ENCODE measurements around the gene MARCKSL1. TPM values are rescaled to one million over a fixed set of nuclear protein-coding genes. Genes with fewer than 3 reads are reported as not detected.

The MARCKSL1 gene
- total and polyA plus RNA-seq, 8 donors: 7.3 to 49.5 (median 16.2) TPM

- Histone ChIP-seq H3K4me1 (peaks cover 0 to 17% (median 14%) of the 10 kb centered on the region in 3 donors), H3K27me3 (no peaks in the 10 kb centered on the region), H3K27ac (peak overlapping the region; percentile 88 to 95 (median 94)), H3K4me3 (peak overlapping the region; percentile 63 to 79 (median 74)), H3K36me3 (no peaks in the 10 kb centered on the region), H3K9me3 (no peaks in the 10 kb centered on the region)
- 0 to 1% methylated on average over 65 to 75 of the region's 75 CpGs for WGBS, 2 donors
- FAIRE-seq (no peak), DNase-seq (peak; percentile 95 to 99 (median 96)), ATAC-seq (peak; percentile 93 to 94 (median 94))
- TF ChIP-seq CTCF (IDR thresholded peaks at IDR 0.05): no peak
- intact Hi-C loops (cut with DNase I): no loop called here
Observed at GRCh38 chr1:32351399-32352238, 15.6 kb upstream of the MARCKSL1 start.

- Histone ChIP-seq H3K9me3 (no peaks in the 10 kb centered on the region), H3K4me3 (peak overlapping the region; percentile 63 to 79 (median 74)), H3K36me3 (no peaks in the 10 kb centered on the region), H3K4me1 (peaks cover 0 to 17% (median 14%) of the 10 kb centered on the region in 3 donors), H3K27me3 (no peaks in the 10 kb centered on the region), H3K27ac (peak overlapping the region; percentile 88 to 95 (median 94))
- ATAC-seq (peak; percentile 68 to 78 (median 74)), DNase-seq (peak in 4 of 6 donors; percentile 37 to 92 (median 90)), FAIRE-seq (no peak)
- intact Hi-C loops (cut with DNase I): no loop called here
- peak; percentile 20 to 44 (median 38) for TF ChIP-seq CTCF (IDR thresholded peaks at IDR 0.05)
- WGBS, 2 donors: 22 to 23% methylated on average over 27 to 28 of the region's 28 CpGs
Observed at GRCh38 chr1:32350785-32351398, 14.9 kb upstream of the MARCKSL1 start.

- Histone ChIP-seq H3K4me3 (no peak overlapping the region), H3K9me3 (no peaks in the 10 kb centered on the region), H3K27me3 (no peaks in the 10 kb centered on the region), H3K27ac (no peak overlapping the region), H3K4me1 (peaks cover 0 to 20% (median 14%) of the 10 kb centered on the region in 3 donors), H3K36me3 (no peaks in the 10 kb centered on the region)
- 76% methylated on average over 8 of the region's 8 CpGs for WGBS, 2 donors
- DNase-seq (peak in 2 of 6 donors; percentile 46 to 51), FAIRE-seq (no peak), ATAC-seq (no peak)
- TF ChIP-seq CTCF (IDR thresholded peaks at IDR 0.05): no peak
- intact Hi-C loops (cut with DNase I): no loop called here
Observed at GRCh38 chr1:32349211-32349708, 13.2 kb upstream of the MARCKSL1 start.

- peaks cover 0 to 3% (median 0%) of the 10 kb centered on the region in 3 donors for H3K4me1 ChIP-seq
- no peak overlapping the region for H3K27ac ChIP-seq
- no peaks in the 10 kb centered on the region for H3K27me3 ChIP-seq
- intact Hi-C loops (cut with DNase I): no loop called here
- FAIRE-seq (no peak), DNase-seq (peak in 1 of 6 donors; percentile 39), ATAC-seq (no peak)
- H3K9me3 ChIP-seq: no peaks in the 10 kb centered on the region
- no peak overlapping the region for H3K4me3 ChIP-seq
- H3K36me3 ChIP-seq: no peaks in the 10 kb centered on the region
- TF ChIP-seq CTCF (IDR thresholded peaks at IDR 0.05): no peak
- 92 to 93% methylated on average over 9 of the region's 9 CpGs for WGBS, 2 donors
Observed at GRCh38 chr1:32346532-32347157, 10.6 kb upstream of the MARCKSL1 start.
